Measurements from ENCODE around the gene OSR1. TPM values are rescaled to one million over a fixed set of nuclear protein-coding genes. Genes with fewer than 3 reads are reported as not detected.

OSR1 gene
- total RNA-seq, 1 experiment from 2014 or later = 6.9 TPM

DNA sequence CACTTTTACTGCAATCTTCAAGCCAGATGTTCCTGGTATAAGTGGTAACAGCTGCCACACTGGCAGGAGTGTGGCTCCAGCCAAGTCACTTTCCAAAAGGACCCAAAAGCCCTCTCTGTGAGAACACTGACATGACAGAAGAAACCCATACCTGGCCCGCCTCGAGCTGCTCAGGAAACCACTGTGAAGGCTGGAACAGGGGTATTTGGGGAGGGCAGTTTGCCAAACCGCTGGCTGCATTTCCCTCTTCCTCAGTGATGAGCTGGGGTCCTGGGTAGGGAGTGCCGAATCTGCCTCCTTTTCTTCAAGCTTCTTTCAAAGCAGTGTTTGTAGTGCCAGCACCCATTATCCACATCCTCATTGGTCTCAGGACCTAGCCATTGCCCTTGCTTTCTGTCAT, 10.3 kb upstream of the OSR1 start:
- POLR2A ChIA-PET (ENCODE audit: unreplicated experiment) = no interaction called here
- CTCF ChIA-PET = interaction anchor here (0.5 to 1.2 kb wide), 2 partner anchors 299 to 1518 kb away, joined by 3 to 4 read pairs; no protein-coding TSS in a partner anchor

GRCh38 chr2:19367326-19367725, 8.9 kb upstream of the OSR1 start:
- Histone ChIP-seq H4K20me1 (ENCODE audit: insufficient read depth) (no peaks in the 10 kb centered on the region), H3K79me2 (ENCODE audit: low read depth) (no peaks in the 10 kb centered on the region), H3K27me3 (ENCODE audit: insufficient read depth, low read depth) (no peaks in the 10 kb centered on the region), H3K9me3 (ENCODE audit: insufficient read depth, low read depth) (no peaks in the 10 kb centered on the region), H2AFZ (no peak overlapping the region), H3F3A (ENCODE audit: insufficient read depth, low read depth) (peaks cover 15% of the 10 kb centered on the region; the same call in 1 of the 2 replicates), H3K4me3 (no peak overlapping the region), H3K4me2 (no peak overlapping the region), H3K9me2 (ENCODE audit: insufficient read depth) (no peaks in the 10 kb centered on the region), H3K27ac (no peak overlapping the region), H3K36me3 (ENCODE audit: low read depth) (no peaks in the 10 kb centered on the region), H3K4me1 (replicated peaks; ENCODE audit: insufficient read depth) (no peaks in the 10 kb centered on the region; the same call in 1 of the 2 replicates)
- ChIA-PET POLR2A (ENCODE audit: unreplicated experiment) (no interaction called here), CTCF (no interaction called here)
- intact Hi-C loops (cut with micrococcal nuclease; ENCODE audit: unreplicated experiment) = loop anchor here (10.0 kb wide), 1 partner anchor 727 kb away; no protein-coding TSS in a partner anchor
- no peak for DNase-seq
- TF ChIP-seq, protein P1, sequence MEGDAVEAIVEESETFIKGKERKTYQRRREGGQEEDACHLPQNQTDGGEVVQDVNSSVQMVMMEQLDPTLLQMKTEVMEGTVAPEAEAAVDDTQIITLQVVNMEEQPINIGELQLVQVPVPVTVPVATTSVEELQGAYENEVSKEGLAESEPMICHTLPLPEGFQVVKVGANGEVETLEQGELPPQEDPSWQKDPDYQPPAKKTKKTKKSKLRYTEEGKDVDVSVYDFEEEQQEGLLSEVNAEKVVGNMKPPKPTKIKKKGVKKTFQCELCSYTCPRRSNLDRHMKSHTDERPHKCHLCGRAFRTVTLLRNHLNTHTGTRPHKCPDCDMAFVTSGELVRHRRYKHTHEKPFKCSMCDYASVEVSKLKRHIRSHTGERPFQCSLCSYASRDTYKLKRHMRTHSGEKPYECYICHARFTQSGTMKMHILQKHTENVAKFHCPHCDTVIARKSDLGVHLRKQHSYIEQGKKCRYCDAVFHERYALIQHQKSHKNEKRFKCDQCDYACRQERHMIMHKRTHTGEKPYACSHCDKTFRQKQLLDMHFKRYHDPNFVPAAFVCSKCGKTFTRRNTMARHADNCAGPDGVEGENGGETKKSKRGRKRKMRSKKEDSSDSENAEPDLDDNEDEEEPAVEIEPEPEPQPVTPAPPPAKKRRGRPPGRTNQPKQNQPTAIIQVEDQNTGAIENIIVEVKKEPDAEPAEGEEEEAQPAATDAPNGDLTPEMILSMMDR (conservative IDR thresholded peaks at IDR 0.05) = no peak
- TF ChIP-seq EZH2 (IDR thresholded peaks at IDR 0.05; ENCODE audit: low read depth) = no peak
- no TSS peak for BruUV-seq (replicated peaks)

More for the DNA sequence above, 10.3 kb upstream of the OSR1 start:
- H3K9me3 ChIP-seq (ENCODE audit: insufficient read depth, low read depth) = 0 out of 2 replicates have a peak, but pooled peaks cover 8% of the 10 kb centered on the region
- no peaks in the 10 kb centered on the region for H3K79me2 ChIP-seq (ENCODE audit: low read depth)
- no TSS peak for BruUV-seq (replicated peaks)
- no peak overlapping the region for H2AFZ ChIP-seq
- H3K4me2 ChIP-seq = no peak overlapping the region
- H3K4me1 ChIP-seq (replicated peaks; ENCODE audit: insufficient read depth) = no peaks in the 10 kb centered on the region
- no peaks in the 10 kb centered on the region for H3K36me3 ChIP-seq (ENCODE audit: low read depth)
- H3F3A ChIP-seq (ENCODE audit: insufficient read depth, low read depth) = peaks cover 2% of the 10 kb centered on the region; the same call in 1 of the 2 replicates
- H3K4me3 ChIP-seq = no peak overlapping the region
- H4K20me1 ChIP-seq (ENCODE audit: insufficient read depth) = no peaks in the 10 kb centered on the region
- no peak for DNase-seq
- H3K27ac ChIP-seq = no peak overlapping the region
- no peaks in the 10 kb centered on the region for H3K9me2 ChIP-seq (ENCODE audit: insufficient read depth)
- intact Hi-C loops (cut with micrococcal nuclease; ENCODE audit: unreplicated experiment) = loop anchor here (1.0 to 10.0 kb wide), 2 partner anchors 495 to 726 kb away; no protein-coding TSS in a partner anchor
- TF ChIP-seq, protein P1 (conservative IDR thresholded peaks at IDR 0.05) = no peak
- TF ChIP-seq EZH2 (IDR thresholded peaks at IDR 0.05; ENCODE audit: low read depth) = no peak
- no peaks in the 10 kb centered on the region for H3K27me3 ChIP-seq (ENCODE audit: insufficient read depth, low read depth)

DNA sequence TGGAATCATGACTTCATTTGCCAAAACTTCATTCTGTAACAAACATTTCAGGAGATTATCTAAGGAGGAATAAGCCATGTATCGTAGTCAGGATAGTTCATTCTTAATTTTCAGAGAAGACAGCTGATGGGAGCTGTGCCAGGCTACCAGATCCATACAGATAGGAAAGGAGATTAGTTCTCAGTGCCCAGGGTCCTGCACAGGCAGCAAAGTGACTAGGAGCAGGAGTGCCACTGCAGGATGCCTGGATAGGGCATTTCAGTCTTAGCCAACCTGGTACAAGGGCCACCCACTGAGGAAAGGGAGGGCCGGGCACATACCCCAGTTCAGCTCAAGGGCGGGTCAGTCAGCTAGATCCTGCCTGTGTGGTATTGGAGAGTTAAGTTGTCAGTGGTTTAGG, 6.7 kb upstream of the OSR1 start:
- Histone ChIP-seq H3K9me3 (ENCODE audit: insufficient read depth, low read depth) (no peaks in the 10 kb centered on the region), H3K79me2 (ENCODE audit: low read depth) (no peaks in the 10 kb centered on the region), H3K27me3 (ENCODE audit: insufficient read depth, low read depth) (no peaks in the 10 kb centered on the region), H3K4me1 (replicated peaks; ENCODE audit: insufficient read depth) (peaks cover 7% of the 10 kb centered on the region; the same call in 1 of the 2 replicates), H3K4me3 (no peak overlapping the region), H2AFZ (no peak overlapping the region), H3F3A (ENCODE audit: insufficient read depth, low read depth) (peaks cover 15% of the 10 kb centered on the region; the same call in 1 of the 2 replicates), H4K20me1 (ENCODE audit: insufficient read depth) (no peaks in the 10 kb centered on the region), H3K27ac (no peak overlapping the region), H3K4me2 (no peak overlapping the region), H3K36me3 (ENCODE audit: low read depth) (no peaks in the 10 kb centered on the region), H3K9me2 (ENCODE audit: insufficient read depth) (no peaks in the 10 kb centered on the region)
- POLR2A ChIA-PET (ENCODE audit: unreplicated experiment) = interaction anchor here (0.7 kb wide), 1 partner anchor 619 kb away, joined by 4 read pairs; no protein-coding TSS in a partner anchor
- DNase-seq = no peak
- no peak for TF ChIP-seq EZH2 (IDR thresholded peaks at IDR 0.05; ENCODE audit: low read depth)
- TF ChIP-seq, protein P1 (conservative IDR thresholded peaks at IDR 0.05) = no peak
- BruUV-seq (replicated peaks) = no TSS peak
- intact Hi-C loops (cut with micrococcal nuclease; ENCODE audit: unreplicated experiment) = loop anchor here (10.0 kb wide), 1 partner anchor 730 kb away; no protein-coding TSS in a partner anchor
- CTCF ChIA-PET = no interaction called here
